ENCODE data around the gene ZFP28.

GRCh38 chr19:56538254-56538760, 441 bp upstream of the ZFP28 start:
- TF ChIP-seq CTCF (IDR thresholded peaks at IDR 0.05; ENCODE audit: insufficient read depth, low read length, poor library complexity, severe bottlenecking): no peak
- no peak for TF ChIP-seq EZH2phosphoT487 (conservative IDR thresholded peaks at IDR 0.05; ENCODE audit: low read length)

Data from SU-DHL-6 (cell line).